HFFc6 (cell line): Measurements from ENCODE around the gene ZMYM2. TPM values are rescaled to one million over a fixed set of nuclear protein-coding genes. Genes with fewer than 3 reads are reported as not detected.

ENCODE experiments used
- DNase-seq: peaks from one replicate; pipeline ENCODE4 v3.0.0-alpha.2; 2018
- H3K27ac Mint-ChIP-seq: 2 replicates; pipeline ENCODE4 v1.8.0; 2020; ENCODE audit warnings: mild to moderate bottlenecking, mixed read lengths
- H3K27me3 Mint-ChIP-seq: 2 replicates; pipeline ENCODE4 v1.8.0; 2021; ENCODE audit warnings: mild to moderate bottlenecking, moderate library complexity, mixed read lengths; ENCODE audit not compliant: insufficient read depth
- H3K36me3 Mint-ChIP-seq: 2 replicates; pipeline ENCODE4 v1.8.0; 2021; ENCODE audit warnings: low read depth, mixed read lengths
- H3K4me1 Mint-ChIP-seq: 2 replicates; pipeline ENCODE4 v1.8.0; 2020; ENCODE audit warnings: low read depth, mixed read lengths
- H3K4me3 Mint-ChIP-seq: 2 replicates; pipeline ENCODE4 v1.8.0; 2020; ENCODE audit warnings: mild to moderate bottlenecking, moderate library complexity, mixed read lengths
- H3K9me3 Mint-ChIP-seq: 2 replicates; pipeline ENCODE4 v1.8.0; 2020; ENCODE audit warnings: mild to moderate bottlenecking, mixed read lengths
- total RNA-seq, 6 experiments: library from RNA; stranded (reverse); fragmentation: NEBNext Ultra II Directional; extraction: Animal tissue kit (Norgen Biotek cat#: 25700); gene quantifications; 2 replicates in 1 of 6; 3 replicates in 5 of 6; pipeline ENCODE4 v1.2.3, GENCODE V29; 2021
- TF ChIP-seq, protein P1 (sequence below): fragments of 200-600 bp; sonication (generic); IDR thresholded peaks from 2 replicates; pipeline ENCODE4 v1.5.0; 2021; ENCODE audit warnings: antibody characterized with exemption, mild to moderate bottlenecking

Gene ZMYM2
- total RNA-seq, 6 experiments from 2014 or later: 21.3 to 33.6 (median 28.8) TPM

DNA sequence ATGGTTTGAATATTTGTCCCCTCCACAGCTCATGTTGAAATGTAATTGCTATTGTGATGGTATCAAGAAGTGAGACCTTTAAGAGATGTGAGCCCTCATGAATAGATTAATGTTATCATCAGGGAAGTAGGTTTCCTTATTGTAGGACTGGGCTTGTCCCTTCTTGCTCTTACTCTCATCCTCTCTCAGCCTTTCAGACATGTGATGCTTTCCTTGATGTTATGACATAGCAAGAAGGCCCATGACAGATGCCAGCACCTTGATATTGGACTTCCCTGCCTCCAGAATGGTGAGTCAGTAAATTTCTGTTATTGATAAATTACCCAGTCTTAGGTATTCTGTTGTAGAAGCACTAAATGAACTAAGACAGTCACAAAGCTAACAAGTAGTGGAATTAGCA lies 5.7 kb upstream of the ZMYM2 start:
- peaks cover 13% of the 10 kb centered on the region for H3K27me3 Mint-ChIP-seq
- H3K27ac Mint-ChIP-seq: no peak overlapping the region
- no peaks in the 10 kb centered on the region for H3K36me3 Mint-ChIP-seq
- no peaks in the 10 kb centered on the region for H3K9me3 Mint-ChIP-seq
- DNase-seq: no peak
- TF ChIP-seq, protein P1, sequence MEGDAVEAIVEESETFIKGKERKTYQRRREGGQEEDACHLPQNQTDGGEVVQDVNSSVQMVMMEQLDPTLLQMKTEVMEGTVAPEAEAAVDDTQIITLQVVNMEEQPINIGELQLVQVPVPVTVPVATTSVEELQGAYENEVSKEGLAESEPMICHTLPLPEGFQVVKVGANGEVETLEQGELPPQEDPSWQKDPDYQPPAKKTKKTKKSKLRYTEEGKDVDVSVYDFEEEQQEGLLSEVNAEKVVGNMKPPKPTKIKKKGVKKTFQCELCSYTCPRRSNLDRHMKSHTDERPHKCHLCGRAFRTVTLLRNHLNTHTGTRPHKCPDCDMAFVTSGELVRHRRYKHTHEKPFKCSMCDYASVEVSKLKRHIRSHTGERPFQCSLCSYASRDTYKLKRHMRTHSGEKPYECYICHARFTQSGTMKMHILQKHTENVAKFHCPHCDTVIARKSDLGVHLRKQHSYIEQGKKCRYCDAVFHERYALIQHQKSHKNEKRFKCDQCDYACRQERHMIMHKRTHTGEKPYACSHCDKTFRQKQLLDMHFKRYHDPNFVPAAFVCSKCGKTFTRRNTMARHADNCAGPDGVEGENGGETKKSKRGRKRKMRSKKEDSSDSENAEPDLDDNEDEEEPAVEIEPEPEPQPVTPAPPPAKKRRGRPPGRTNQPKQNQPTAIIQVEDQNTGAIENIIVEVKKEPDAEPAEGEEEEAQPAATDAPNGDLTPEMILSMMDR: no peak
- no peaks in the 10 kb centered on the region for H3K4me1 Mint-ChIP-seq
- H3K4me3 Mint-ChIP-seq: no peak overlapping the region

DNA sequence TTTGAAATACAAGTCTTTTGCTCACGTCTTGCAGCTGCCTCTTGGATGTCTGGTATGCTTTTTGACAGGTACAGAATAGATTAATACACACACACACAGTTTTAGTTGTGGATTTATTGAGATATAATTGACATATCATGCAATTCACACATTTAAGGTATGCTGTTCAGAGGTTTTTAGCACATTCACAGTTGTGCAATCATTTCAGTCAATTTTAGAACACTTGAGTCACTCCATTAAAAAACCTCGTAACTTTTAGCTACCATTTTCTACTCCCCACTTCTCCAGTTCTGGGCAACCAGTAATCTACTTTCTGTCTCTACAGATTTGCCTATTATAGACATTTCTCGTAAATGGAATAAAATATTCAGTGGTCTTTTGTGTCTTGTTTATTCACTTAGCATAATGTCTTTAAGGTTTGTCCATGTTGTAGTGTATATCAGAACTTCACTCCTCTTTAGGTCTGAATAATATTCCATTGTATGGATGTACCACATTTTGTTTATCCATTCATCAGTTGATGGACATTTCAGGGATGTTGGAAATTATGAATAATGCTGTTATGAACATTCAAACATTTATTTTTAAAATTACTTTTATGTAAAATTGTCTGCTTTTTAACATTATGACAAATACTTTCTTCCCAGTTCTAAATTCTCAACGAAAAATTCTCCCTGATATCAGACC lies 2.5 kb upstream of the ZMYM2 start:
- peaks cover 10% of the 10 kb centered on the region for H3K4me1 Mint-ChIP-seq
- no peaks in the 10 kb centered on the region for H3K36me3 Mint-ChIP-seq
- no peak overlapping the region for H3K27ac Mint-ChIP-seq
- no peaks in the 10 kb centered on the region for H3K9me3 Mint-ChIP-seq
- peaks cover 6% of the 10 kb centered on the region for H3K27me3 Mint-ChIP-seq
- H3K4me3 Mint-ChIP-seq: no peak overlapping the region
- TF ChIP-seq, protein P1: no peak
- DNase-seq: no peak

DNA sequence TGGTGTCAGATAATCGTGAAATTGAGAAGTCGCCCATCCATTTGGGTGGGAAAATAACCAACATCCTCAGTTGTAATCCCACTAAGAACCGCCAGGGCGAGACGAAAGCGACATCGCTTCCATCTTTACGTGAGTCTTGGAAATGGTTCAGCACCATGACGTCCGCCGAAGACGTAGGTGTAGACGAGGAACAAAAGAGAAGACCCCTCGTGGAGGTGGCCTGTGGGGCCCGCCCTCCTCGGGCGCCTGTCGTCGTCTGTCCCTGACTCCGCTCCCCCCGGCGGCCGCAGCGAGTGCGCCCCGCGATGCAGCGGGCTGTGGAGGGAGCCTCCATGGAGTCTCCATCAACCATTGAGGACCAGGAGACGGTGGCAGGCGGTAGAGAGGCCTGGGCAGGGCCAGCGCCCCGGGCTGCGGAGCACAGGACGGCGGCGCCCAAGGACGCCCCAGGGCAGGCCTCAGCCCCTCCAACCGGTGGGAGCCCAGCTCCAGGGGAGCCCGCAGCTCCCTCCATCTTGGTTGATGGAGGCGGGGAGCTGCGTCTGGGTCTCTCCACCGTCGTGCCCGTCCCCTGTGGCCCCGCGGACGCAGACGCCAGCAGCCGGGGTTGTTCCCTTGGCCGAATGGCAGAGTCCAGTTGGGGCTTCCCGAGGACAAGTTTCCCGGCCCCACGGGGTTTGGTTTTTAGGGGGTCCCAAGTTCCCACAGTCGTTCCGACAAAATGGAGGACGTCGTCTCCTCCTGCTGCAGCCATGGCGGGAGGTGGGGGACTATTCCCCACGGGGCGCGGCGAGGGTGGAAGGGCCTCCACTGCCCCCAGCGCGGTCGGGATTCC lies 990 bp upstream of the ZMYM2 start:
- TF ChIP-seq, protein P1: peak; percentile 81
- peak; percentile 16 for DNase-seq
- Mint-ChIP-seq H3K9me3 (no peaks in the 10 kb centered on the region), H3K27me3 (peaks cover 3% of the 10 kb centered on the region; the same call in 1 of the 2 replicates), H3K4me1 (peaks cover 22% of the 10 kb centered on the region), H3K36me3 (0 out of 2 replicates have a peak, but pooled peaks cover 5% of the 10 kb centered on the region), H3K4me3 (peak overlapping the region; percentile 32; the same call in 1 of the 2 replicates), H3K27ac (no peak overlapping the region)

DNA sequence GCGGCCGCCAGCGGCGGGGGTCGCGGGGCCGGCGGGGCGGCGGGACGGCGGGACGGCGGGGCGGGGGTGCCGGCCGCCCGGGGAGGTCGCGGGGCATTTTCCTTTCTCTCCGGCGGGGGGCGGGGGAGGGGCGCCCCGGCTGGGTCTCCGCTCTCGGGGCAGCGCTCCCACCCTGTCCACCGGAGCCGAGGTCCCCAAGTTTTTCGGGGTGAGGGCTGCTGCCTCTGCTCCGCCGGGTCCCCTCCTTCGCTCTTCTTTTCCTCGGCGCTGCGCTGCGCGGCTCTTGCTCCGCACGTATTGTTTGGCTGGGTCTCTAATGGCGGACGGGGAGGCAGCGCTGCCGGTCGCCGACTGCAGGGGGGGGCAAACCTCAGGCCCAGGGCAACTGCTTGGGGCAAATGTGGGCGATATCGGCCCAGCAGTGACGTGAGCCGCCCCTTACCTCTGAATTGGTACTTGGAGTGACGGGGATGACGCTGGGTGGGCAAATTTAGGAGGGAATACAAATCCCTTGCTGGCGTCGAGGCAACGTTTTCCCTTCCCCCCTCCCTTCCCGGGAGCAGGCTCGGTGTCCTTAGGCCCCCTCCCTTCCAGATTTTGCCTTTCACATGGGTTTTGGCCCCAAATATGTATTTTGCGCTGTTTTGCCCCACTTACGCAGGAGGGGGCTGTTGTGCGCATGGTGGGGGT lies 759 bp downstream of the ZMYM2 start:
- H3K4me3 Mint-ChIP-seq: peak overlapping the region; percentile 97
- DNase-seq: peak; percentile 24
- H3K9me3 Mint-ChIP-seq: no peaks in the 10 kb centered on the region
- H3K27me3 Mint-ChIP-seq: peaks cover 3% of the 10 kb centered on the region; the same call in 1 of the 2 replicates
- TF ChIP-seq, protein P1: no peak; the same call in 1 of the 2 replicates
- H3K4me1 Mint-ChIP-seq: peaks cover 22% of the 10 kb centered on the region
- 0 out of 2 replicates have a peak, but pooled peaks cover 5% of the 10 kb centered on the region for H3K36me3 Mint-ChIP-seq
- H3K27ac Mint-ChIP-seq: peak overlapping the region; percentile 91

DNA sequence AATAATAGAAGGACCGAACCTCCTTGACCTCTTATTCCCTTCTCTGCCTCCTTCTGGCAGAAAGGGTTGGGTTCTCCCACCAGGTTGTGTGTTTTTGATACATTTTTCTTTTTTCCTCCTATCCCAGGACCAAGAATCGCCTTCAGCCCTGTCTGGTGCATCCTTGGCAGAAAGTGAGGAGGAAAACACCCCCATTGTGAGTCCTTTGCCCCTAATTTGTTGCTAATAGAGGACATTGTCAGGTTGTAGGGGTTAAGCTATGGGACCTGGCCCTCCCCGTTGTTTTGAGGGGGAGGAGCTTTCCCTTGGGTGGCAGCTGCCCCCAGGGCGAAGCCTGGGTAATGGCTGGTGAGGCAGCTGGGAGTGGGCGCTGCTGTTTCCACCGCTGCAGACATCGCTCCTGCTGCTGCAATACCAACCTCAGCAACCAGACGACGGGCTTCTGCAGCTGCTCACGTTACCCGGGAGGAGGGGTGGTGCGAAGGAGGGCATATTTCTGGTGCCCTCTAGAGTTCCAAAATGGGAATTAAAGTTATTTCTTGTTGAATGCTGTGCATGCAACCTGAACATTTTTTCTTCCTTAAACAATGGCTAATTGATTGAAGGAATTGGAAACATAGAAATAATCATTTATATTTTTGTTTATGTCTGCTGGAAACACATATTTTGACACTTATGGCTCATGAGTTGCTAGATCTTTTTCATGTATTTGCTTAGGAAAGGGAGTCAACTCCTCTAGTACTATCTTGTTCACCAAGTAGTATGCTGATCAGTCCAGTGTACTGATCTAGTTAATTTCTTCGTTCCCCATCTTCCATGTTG lies 1.5 kb downstream of the ZMYM2 start:
- Mint-ChIP-seq H3K27me3 (peaks cover 3% of the 10 kb centered on the region; the same call in 1 of the 2 replicates), H3K4me1 (peaks cover 22% of the 10 kb centered on the region), H3K4me3 (peak overlapping the region; percentile 97), H3K36me3 (0 out of 2 replicates have a peak, but pooled peaks cover 5% of the 10 kb centered on the region), H3K27ac (peak overlapping the region; percentile 91), H3K9me3 (no peaks in the 10 kb centered on the region)
- TF ChIP-seq, protein P1: peak; percentile 86
- DNase-seq: peak; percentile 91
